Tibial nerve (tissue), 4 donors: ENCODE results near the gene PIGZ. TPM values are rescaled to one million over a fixed set of nuclear protein-coding genes. Genes with fewer than 3 reads are reported as not detected.

Source experiments
- DNase-seq, 2 donors: peaks; one replicate each; pipeline ENCODE4 v3.0.0-alpha.2; 2019; ENCODE audit warnings: low spot score in 2 of 2
- H3K27ac ChIP-seq, 4 donors: fragments of 200-600 bp; sonication (generic) in 3 of 4; one replicate each; pipeline ENCODE4 v1.5.1; 2017 to 2019; ENCODE audit warnings: mild to moderate bottlenecking in 1 of 4
- H3K27me3 ChIP-seq, 2 donors: fragments of 200-600 bp; sonication (generic) in 1 of 2; one replicate each; pipeline versions ENCODE4 v1.5.1 to v1.6.0; 2017 to 2019
- H3K36me3 ChIP-seq, 3 donors: fragments of 200-600 bp; sonication (generic); one replicate each; pipeline ENCODE4 v1.5.1; 2018 to 2019
- H3K4me1 ChIP-seq, 4 donors: fragments of 200-600 bp; sonication (generic) in 3 of 4; one replicate each; pipeline ENCODE4 v1.5.1; 2017 to 2019
- H3K4me3 ChIP-seq, 4 donors: fragments of 200-600 bp; sonication (generic) in 3 of 4; one replicate each; pipeline ENCODE4 v1.5.1; 2017 to 2019; ENCODE audit warnings: mild to moderate bottlenecking in 1 of 4, moderate library complexity in 1 of 4
- H3K9me3 ChIP-seq, 4 donors: fragments of 200-600 bp; sonication (generic) in 3 of 4; one replicate each; pipeline ENCODE4 v1.5.1; 2017 to 2019
- EP300 ChIP-seq, 2 donors: sonication (generic); formaldehyde crosslinking; IDR thresholded peaks; one replicate each; pipeline ENCODE4 v1.6.1; 2017; ENCODE audit warnings: antibody characterized with exemption in 2 of 2, mild to moderate bottlenecking in 1 of 2
- POLR2A ChIP-seq, 2 donors: fragments of 450-650 bp; IDR thresholded peaks; one replicate each; pipeline ENCODE4 v1.6.1; 2017; ENCODE audit warnings: antibody characterized with exemption in 2 of 2, mild to moderate bottlenecking in 2 of 2, moderate library complexity in 2 of 2
- WGBS, 2 donors: methylation state at CpG; one replicate each; pipeline ENCODE4 v1.1.5; 2018; 5-methylcytosine and 5-hydroxymethylcytosine counted together
- total RNA-seq, 4 donors: library from RNA; depleted of rRNA; stranded (reverse); fragments of >200 nt; gene quantifications; one replicate each; pipeline ENCODE4 v1.1.0, GENCODE V29; 2016
- TF ChIP-seq, protein P1 (sequence below), 5 experiments: fragments of 200-600 bp in 3 of 5; fragments of 450-650 bp in 2 of 5; sonication (generic) in 3 of 5; IDR thresholded peaks; one replicate each; pipeline ENCODE4 v1.5.1; 2016 to 2019; ENCODE audit warnings: antibody characterized with exemption in 5 of 5, mild to moderate bottlenecking in 3 of 5, moderate library complexity in 2 of 5

The PIGZ gene
- total RNA-seq, 4 donors from 2014 or later = 14.9 to 31.8 (median 25.7) TPM

DNA sequence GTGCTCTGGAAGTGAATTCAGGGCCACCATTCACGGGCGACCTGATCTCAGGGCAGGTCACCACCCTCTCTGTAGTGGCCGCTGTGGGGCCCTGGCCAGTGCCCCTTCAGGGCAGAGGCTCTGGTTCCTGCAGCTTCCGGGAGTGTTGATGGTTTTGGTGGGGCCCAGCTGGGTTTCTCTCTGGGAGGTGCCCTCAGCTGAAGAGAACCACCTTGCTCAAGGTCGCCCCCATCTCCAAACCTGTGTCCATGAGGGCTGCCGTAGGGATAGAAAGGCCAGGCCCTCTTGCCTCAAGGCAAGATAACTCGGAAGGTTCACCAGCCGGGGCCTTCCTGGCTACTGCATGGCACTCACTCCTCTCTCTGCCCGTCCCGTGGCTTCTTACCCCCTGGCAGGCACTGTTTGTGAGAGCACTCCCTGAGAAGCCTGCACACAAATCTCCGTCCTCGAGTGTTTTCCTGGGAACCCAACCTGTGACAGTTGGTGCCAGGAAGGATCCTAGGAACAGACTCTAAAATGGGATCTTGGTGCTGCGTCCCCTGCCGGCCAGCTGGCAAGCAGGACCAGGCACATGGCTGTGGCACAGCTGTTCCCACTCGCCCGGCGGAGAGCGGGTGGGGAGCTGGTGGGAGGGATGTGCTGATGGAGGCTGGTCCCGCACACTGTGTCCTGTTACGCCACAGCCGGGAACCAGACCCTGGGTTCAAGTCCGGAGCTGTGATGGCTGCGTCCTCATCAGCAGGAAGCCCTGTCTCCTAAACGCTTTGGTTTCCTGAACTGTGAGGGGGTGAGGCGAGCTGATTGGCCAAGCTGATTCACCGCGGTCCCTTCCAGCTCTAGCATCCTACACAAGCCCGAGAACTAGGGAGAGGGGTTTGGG lies 23.2 kb upstream of the PIGZ start:
- H3K36me3 ChIP-seq = no peaks in the 10 kb centered on the region
- no peak overlapping the region for H3K4me3 ChIP-seq
- no peaks in the 10 kb centered on the region for H3K4me1 ChIP-seq
- no peak for DNase-seq
- no peak overlapping the region for H3K27ac ChIP-seq
- H3K27me3 ChIP-seq = peaks cover 0 to 3% of the 10 kb centered on the region in 2 donors
- TF ChIP-seq POLR2A (IDR thresholded peaks at IDR 0.05) (no peak), EP300 (IDR thresholded peaks at IDR 0.05) (no peak)
- TF ChIP-seq, protein P1, sequence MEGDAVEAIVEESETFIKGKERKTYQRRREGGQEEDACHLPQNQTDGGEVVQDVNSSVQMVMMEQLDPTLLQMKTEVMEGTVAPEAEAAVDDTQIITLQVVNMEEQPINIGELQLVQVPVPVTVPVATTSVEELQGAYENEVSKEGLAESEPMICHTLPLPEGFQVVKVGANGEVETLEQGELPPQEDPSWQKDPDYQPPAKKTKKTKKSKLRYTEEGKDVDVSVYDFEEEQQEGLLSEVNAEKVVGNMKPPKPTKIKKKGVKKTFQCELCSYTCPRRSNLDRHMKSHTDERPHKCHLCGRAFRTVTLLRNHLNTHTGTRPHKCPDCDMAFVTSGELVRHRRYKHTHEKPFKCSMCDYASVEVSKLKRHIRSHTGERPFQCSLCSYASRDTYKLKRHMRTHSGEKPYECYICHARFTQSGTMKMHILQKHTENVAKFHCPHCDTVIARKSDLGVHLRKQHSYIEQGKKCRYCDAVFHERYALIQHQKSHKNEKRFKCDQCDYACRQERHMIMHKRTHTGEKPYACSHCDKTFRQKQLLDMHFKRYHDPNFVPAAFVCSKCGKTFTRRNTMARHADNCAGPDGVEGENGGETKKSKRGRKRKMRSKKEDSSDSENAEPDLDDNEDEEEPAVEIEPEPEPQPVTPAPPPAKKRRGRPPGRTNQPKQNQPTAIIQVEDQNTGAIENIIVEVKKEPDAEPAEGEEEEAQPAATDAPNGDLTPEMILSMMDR (IDR thresholded peaks at IDR 0.05) = no peak
- H3K9me3 ChIP-seq = no peaks in the 10 kb centered on the region
- 86 to 90% methylated on average over 27 to 28 of the region's 28 CpGs for WGBS, 2 donors

DNA sequence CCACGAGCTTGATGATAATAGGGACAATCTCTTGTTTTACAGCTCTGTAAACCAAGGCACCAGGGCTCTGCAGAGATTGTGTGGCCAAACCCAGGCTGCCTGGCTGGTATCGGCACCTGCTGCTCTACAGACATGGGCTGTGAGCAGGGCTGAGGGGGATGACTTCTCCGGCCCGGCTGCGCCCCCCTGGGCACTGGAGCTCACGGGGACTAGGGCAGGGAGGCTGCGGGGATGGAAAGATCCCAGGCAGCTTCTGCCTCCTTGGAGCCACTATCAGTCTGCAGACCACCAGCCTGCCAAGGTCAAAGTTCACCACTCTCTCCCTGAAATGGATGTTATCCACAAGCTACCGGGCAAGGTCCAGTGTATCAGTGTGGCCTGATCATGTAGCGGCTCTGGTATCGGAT lies 22.0 kb upstream of the PIGZ start:
- no peak for DNase-seq
- H3K27ac ChIP-seq = no peak overlapping the region
- WGBS, 2 donors = 84 to 85% methylated on average over 8 to 10 of the region's 10 CpGs

DNA sequence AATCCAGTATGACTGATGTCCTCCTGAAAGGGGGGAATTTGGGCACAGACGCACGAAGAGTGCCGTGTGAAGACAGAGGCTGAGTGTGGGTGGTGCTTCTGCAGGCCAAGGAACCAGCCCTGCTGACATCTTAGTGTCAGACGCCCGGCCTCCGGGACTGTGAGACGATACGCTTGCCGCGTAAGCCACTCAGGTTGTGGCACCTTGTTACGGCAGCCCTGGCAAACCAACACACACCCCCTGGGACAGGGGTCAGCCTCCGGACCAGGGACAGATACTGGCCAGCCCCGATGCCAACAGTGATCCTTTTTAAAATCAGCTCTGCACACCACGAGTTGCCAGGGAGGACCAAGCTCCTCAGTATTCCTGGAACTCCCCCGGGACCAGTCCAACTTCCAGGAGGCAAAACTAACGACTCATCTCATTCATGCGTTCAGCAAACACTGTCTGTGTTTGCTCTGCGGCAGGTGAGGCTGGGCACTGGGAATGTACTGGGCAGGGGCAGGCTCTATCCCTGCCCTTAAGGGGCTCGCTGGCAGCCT lies 21.2 kb upstream of the PIGZ start:
- Histone ChIP-seq H3K4me1 (no peaks in the 10 kb centered on the region), H3K27ac (no peak overlapping the region), H3K27me3 (peaks cover 0 to 6% of the 10 kb centered on the region in 2 donors), H3K4me3 (no peak overlapping the region), H3K36me3 (no peaks in the 10 kb centered on the region), H3K9me3 (no peaks in the 10 kb centered on the region)
- no peak for TF ChIP-seq POLR2A (IDR thresholded peaks at IDR 0.05)
- TF ChIP-seq, protein P1 (IDR thresholded peaks at IDR 0.05) = no peak
- no peak for TF ChIP-seq EP300 (IDR thresholded peaks at IDR 0.05)
- no peak for DNase-seq
- WGBS, 2 donors = 81 to 82% methylated on average over 19 of the region's 19 CpGs

More for the DNA sequence above, 22.0 kb upstream of the PIGZ start:
- Histone ChIP-seq H3K4me1 (no peaks in the 10 kb centered on the region), H3K4me3 (no peak overlapping the region), H3K9me3 (no peaks in the 10 kb centered on the region), H3K27me3 (peaks cover 0 to 6% of the 10 kb centered on the region in 2 donors), H3K36me3 (no peaks in the 10 kb centered on the region)
- TF ChIP-seq, protein P1 (IDR thresholded peaks at IDR 0.05) = no peak
- TF ChIP-seq POLR2A (IDR thresholded peaks at IDR 0.05) = no peak
- no peak for TF ChIP-seq EP300 (IDR thresholded peaks at IDR 0.05)

DNA sequence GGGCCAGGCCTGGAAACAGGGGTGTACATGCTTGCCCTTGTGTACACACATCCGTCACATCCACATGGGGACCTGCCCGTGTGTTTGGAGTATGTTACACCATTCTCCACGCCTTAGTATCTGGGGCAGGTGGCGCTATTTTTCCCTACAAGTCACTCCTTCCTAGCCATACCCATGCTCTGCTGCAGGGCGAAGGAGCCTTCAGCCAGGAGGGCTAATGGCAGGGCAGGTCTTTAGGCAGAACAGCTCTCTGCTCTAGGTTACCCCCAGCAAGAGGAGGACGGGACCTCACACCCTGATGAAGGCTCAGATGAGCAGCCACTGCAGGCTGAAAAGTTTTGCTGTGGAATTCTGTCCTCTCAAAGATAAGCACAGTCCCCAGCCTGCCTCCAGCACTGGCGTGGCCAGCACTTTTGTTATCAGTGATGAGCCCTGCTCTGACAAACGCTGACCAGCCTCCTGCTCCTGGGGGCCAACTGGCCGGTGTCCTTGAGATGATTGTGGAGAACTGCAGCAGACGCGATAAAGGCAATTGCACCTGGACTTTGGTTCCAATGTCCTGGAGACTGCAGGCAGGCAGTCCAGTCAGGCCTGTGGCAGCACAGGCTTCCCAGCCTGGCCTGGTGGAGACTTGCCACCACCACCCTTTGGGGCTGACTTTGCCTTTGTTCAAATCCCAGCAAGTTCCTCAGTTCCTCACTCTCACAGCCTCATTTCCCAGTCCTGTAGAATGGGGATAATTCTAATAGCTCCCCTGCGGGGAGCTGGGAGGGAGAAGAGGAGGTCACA lies 19.8 kb upstream of the PIGZ start:
- Histone ChIP-seq H3K36me3 (no peaks in the 10 kb centered on the region), H3K27me3 (peaks cover 0 to 6% of the 10 kb centered on the region in 2 donors), H3K27ac (no peak overlapping the region), H3K4me1 (no peaks in the 10 kb centered on the region), H3K4me3 (no peak overlapping the region), H3K9me3 (peaks cover 0 to 1% (median 0%) of the 10 kb centered on the region in 4 donors)
- no peak for TF ChIP-seq EP300 (IDR thresholded peaks at IDR 0.05)
- TF ChIP-seq POLR2A (IDR thresholded peaks at IDR 0.05) = no peak
- TF ChIP-seq, protein P1 (IDR thresholded peaks at IDR 0.05) = no peak
- DNase-seq = no peak
- WGBS, 2 donors = 52 to 61% methylated on average over 12 of the region's 12 CpGs
